Skeletal muscle tissue (tissue), 4 donors: ENCODE data around the gene GPR21. TPM values are rescaled to one million over a fixed set of nuclear protein-coding genes. Genes with fewer than 3 reads are reported as not detected.
A peak's percentile ranks its signal among the peaks of the same experiment; 100 is the strongest.

Experiments used
- H3K27ac ChIP-seq: one replicate; pipeline ENCODE4 v1.7.0; 2013; ENCODE audit warnings: mild to moderate bottlenecking, low read depth, low read length, inconsistent platforms
- H3K27me3 ChIP-seq, 3 donors: one replicate each; pipeline ENCODE4 v1.7.0; 2013; ENCODE audit warnings: low read length in 3 of 3; ENCODE audit not compliant: control insufficient read depth in 3 of 3, insufficient read depth in 3 of 3
- H3K36me3 ChIP-seq, 3 donors: one replicate each; pipeline ENCODE4 v1.7.0; 2013; ENCODE audit warnings: low read length in 3 of 3; ENCODE audit not compliant: control insufficient read depth in 3 of 3, insufficient read depth in 3 of 3
- H3K4me1 ChIP-seq, 3 donors: one replicate each; pipeline ENCODE4 v1.7.0; 2013; ENCODE audit warnings: low read length in 3 of 3, mild to moderate bottlenecking in 3 of 3; ENCODE audit not compliant: control insufficient read depth in 3 of 3, insufficient read depth in 3 of 3
- H3K4me3 ChIP-seq, 3 donors: one replicate each; pipeline ENCODE4 v1.7.0; 2013; ENCODE audit warnings: low read length in 3 of 3
- H3K9ac ChIP-seq, 3 donors: one replicate each; pipeline ENCODE4 v1.7.0; 2013; ENCODE audit warnings: low read length in 3 of 3, mild to moderate bottlenecking in 3 of 3, moderate library complexity in 2 of 3, low read depth in 1 of 3
- H3K9me3 ChIP-seq, 3 donors: one replicate each; pipeline ENCODE4 v1.7.0; 2013; ENCODE audit warnings: low read length in 3 of 3; ENCODE audit not compliant: control insufficient read depth in 3 of 3
- total RNA-seq: library from RNA; depleted of rRNA; stranded (reverse); fragments of >200 nt; gene quantifications from one replicate; pipeline ENCODE4 v1.2.3, GENCODE V29; 2014
- donor health status: Osteomylitis.

Gene GPR21
- total RNA-seq, 1 donor from 2014 or later, result 3.1 TPM

DNA sequence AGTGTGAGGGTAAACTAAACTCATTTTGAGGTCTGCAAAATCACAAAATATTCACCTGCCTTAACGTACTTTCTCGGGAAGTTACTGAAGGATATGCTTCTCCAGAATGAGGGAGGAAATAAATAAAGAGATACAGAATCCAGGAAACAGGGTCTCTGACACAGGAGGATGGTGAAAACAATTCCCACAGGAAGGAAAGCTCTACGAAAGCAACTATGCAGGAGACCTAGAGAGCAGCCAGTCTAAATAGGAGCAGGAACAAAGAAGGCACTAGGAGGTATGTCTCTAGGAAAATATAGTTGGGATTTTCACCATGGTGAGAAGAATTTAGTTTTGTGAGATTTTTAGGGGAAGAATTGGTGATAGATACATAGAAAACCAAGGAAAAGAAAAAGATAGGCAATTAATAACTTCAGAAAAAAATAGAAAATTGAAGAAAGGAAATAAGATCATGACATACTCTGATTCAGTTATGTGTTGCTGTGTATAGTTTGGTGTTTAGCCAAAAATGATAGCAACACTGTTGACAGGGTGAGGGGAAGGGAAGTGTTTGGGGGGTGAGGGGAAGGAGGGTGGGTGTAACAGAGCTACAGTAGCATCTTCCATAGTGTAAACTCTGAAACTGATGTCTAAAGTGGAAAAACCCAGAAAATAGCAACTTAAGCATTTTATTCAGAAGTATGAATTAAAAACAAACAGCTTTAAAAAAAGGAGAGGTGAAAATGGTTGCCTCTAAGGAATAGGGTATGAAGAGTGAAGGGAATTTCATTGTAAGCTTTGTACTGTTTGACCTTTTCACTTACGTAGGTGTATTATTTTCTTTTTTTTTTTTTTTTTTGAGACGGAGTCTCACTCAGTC lies 9.8 kb downstream of the GPR21 start:
- Histone ChIP-seq H3K27ac (no peak overlapping the region), H3K27me3 (no peaks in the 10 kb centered on the region), H3K9ac (no peak overlapping the region), H3K4me1 (peaks cover 7 to 11% (median 10%) of the 10 kb centered on the region in 3 donors), H3K4me3 (no peak overlapping the region), H3K9me3 (no peaks in the 10 kb centered on the region), H3K36me3 (no peaks in the 10 kb centered on the region)

DNA sequence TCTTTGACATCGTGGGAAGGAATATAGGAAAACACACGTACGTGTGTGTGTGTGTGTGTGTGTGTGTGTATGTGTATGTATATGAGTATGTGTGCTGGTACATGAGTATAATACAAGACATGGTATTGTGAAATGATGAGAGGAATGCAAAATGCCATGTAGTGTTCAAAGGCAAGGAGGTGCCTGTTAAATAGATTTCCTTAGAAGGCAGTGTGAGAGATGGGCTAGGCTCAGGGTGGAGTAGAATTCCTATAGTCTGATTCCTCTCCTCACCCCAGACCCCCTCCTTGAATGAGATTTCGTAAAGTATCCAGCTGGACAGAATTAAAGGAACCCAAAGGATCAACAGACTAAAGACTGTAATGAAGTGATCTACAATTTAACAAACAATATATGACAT lies 11.1 kb downstream of the GPR21 start:
- no peak overlapping the region for H3K4me3 ChIP-seq
- no peak overlapping the region for H3K27ac ChIP-seq
- no peaks in the 10 kb centered on the region for H3K36me3 ChIP-seq
- no peak overlapping the region for H3K9ac ChIP-seq
- H3K9me3 ChIP-seq, result no peaks in the 10 kb centered on the region
- peaks cover 10% of the 10 kb centered on the region in 3 donors for H3K4me1 ChIP-seq
- H3K27me3 ChIP-seq, result no peaks in the 10 kb centered on the region

DNA sequence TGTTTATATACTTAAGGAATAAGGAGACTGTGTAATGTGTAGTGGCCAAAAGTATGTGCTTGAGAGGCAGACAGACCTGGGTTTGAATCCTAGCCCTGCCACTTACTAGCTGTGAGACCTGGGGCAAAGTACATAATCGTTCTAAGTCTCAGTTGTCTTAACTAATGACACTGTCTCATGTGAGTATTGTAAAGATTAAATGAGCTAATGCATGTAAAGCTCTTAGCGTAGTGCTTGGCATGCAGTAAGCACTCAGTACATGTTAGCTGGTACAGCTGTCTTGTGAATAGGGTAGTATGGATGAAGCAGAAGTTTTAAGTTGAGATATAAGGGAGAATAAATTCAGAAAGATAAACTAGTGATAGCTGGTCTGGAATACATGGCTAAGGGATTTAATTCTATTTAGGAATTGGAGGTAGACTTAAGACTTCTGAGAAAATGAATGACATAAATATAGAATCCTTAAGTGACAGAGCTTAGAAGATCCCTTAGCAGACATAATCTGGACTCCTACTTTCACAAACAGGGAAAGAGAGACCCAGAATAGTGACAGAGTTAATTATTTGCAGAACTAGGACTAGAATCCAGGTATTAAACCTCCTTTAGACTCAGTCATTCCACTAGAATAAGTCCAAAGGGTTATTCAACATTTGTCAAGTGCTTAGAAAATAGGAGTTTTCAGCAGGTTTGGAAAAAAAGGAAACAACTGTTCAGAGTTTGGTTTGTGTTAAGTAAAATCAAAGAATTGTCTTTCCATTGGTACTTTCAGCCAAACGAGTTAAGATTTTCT lies 13.1 kb downstream of the GPR21 start:
- Histone ChIP-seq H3K9me3 (no peaks in the 10 kb centered on the region), H3K27me3 (no peaks in the 10 kb centered on the region), H3K27ac (no peak overlapping the region), H3K36me3 (no peaks in the 10 kb centered on the region), H3K9ac (no peak overlapping the region), H3K4me3 (no peak overlapping the region), H3K4me1 (peaks cover 8 to 10% (median 9%) of the 10 kb centered on the region in 3 donors)

DNA sequence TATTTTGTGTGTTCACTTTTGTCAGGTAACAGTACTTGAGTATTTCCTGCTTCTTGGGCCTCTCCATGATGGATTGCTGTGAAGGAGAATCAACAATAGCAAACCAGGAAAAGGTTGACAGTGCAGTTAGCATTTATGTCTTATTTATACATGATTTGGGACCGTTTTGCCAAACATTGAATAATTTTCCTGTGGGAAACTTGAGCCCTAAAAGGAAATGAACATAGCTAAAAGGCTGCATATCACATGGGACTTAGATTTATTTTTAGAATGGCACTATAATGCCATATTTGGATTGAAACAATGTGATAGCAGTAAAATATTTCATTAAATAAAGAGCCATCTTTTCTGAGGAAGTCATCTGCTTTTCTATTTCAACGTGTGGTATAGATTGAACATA lies 15.3 kb downstream of the GPR21 start:
- H3K27ac ChIP-seq, result peak overlapping the region; percentile 4
- H3K9ac ChIP-seq, result no peak overlapping the region
- H3K27me3 ChIP-seq, result no peaks in the 10 kb centered on the region
- no peak overlapping the region for H3K4me3 ChIP-seq
- H3K9me3 ChIP-seq, result no peaks in the 10 kb centered on the region
- H3K36me3 ChIP-seq, result no peaks in the 10 kb centered on the region
- peaks cover 8 to 10% (median 9%) of the 10 kb centered on the region in 3 donors for H3K4me1 ChIP-seq

DNA sequence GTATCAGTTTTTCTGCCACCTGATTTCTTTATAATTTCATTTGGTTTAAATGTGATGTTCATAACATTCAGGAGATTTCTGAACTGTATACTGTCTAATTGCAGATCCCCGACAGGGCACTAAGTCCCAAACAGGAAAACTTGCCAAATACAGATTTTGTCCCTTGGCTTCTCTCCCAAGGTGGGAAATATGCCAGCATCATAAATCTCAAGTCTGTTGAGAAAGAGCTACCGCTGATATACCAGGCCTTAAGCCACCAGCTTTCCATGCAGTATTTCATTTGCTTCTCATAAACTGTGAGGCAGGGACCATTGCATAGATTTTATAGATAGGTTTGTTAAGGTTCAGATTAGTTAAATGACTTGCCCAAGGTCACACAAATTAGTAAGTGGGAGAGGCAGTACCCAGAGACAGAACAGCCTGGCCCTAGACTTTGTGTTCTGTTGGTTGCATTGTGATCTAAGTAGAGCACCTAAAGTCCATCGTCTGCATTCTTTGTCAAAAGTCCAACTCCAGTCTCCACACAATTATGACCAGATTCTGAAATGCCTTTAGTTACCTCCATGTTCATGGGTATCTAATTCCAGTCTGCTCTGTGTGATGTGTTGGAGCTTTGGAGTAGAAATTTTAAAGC lies 16.2 kb downstream of the GPR21 start:
- Histone ChIP-seq H3K4me1 (peaks cover 8 to 10% (median 9%) of the 10 kb centered on the region in 3 donors), H3K9me3 (no peaks in the 10 kb centered on the region), H3K36me3 (peaks cover 0 to under 1% (median 0%) of the 10 kb centered on the region in 3 donors), H3K27ac (peak overlapping the region; percentile 4), H3K9ac (no peak overlapping the region), H3K27me3 (no peaks in the 10 kb centered on the region), H3K4me3 (no peak overlapping the region)

DNA sequence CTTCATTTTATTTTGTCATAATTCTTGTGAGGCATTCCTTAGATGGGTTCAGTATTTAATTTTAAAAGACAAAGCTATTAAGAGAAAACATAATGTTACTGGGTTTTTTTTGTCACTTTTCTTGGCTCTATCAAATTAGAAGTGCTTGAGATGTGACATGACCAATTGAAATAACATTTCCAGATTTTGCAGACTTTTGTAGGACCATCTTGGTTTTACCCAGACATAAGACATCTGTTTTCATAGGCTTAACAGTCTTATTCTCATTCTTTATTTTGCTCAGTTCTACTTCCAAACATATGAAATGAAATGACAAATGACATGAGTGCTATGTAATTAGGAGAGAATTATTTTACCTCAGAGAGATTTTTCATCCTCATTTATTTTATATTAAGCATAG lies 19.6 kb downstream of the GPR21 start:
- no peaks in the 10 kb centered on the region for H3K27me3 ChIP-seq
- no peak overlapping the region for H3K9ac ChIP-seq
- H3K4me3 ChIP-seq, result no peak overlapping the region
- H3K36me3 ChIP-seq, result peaks cover 0 to 2% (median 0%) of the 10 kb centered on the region in 3 donors
- no peaks in the 10 kb centered on the region for H3K9me3 ChIP-seq
- peaks cover 8 to 10% (median 9%) of the 10 kb centered on the region in 3 donors for H3K4me1 ChIP-seq
- no peak overlapping the region for H3K27ac ChIP-seq

DNA sequence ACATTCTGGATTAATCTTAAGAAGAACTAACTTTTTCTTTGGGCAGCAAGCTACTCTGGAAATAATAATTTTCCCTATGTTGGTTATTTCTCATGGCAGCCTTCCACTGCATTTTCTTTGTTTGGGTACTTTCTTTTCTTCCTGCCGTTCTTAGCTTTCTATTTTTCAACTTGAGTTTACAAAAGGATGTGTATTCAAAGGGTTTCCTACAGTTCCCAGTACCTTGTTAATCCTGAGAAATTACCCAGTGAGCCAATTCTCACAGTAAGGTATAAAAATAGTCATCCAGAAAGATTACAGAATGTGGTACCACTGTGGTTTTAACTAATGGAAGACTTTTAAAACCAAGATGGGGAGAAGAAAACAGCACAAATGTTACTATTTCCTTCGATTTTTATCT lies 20.2 kb downstream of the GPR21 start:
- peaks cover 6 to 13% (median 9%) of the 10 kb centered on the region in 3 donors for H3K4me1 ChIP-seq
- peaks cover 0 to 2% (median 0%) of the 10 kb centered on the region in 3 donors for H3K36me3 ChIP-seq
- H3K9ac ChIP-seq, result no peak overlapping the region
- H3K27me3 ChIP-seq, result no peaks in the 10 kb centered on the region
- H3K27ac ChIP-seq, result no peak overlapping the region
- H3K4me3 ChIP-seq, result no peak overlapping the region
- H3K9me3 ChIP-seq, result no peaks in the 10 kb centered on the region

DNA sequence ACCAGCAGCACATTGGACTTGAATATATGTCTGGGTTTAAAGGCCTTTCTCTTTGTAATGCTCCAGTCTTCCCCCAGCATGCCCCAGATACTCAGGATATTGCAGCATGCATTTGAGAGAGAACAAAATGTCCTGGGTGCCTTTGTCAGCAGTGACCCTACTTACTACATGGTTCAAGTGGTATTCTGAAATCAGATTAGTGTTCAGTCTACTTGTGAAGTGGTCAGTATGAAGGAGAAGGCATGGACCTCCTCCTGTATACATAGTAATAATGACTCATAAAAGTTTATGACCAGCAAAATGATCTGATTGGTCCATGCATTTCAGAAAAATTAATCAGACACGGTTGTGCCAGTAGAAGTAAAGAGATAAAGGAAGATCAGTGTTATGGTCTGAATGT lies 25.4 kb downstream of the GPR21 start:
- no peaks in the 10 kb centered on the region for H3K27me3 ChIP-seq

DNA sequence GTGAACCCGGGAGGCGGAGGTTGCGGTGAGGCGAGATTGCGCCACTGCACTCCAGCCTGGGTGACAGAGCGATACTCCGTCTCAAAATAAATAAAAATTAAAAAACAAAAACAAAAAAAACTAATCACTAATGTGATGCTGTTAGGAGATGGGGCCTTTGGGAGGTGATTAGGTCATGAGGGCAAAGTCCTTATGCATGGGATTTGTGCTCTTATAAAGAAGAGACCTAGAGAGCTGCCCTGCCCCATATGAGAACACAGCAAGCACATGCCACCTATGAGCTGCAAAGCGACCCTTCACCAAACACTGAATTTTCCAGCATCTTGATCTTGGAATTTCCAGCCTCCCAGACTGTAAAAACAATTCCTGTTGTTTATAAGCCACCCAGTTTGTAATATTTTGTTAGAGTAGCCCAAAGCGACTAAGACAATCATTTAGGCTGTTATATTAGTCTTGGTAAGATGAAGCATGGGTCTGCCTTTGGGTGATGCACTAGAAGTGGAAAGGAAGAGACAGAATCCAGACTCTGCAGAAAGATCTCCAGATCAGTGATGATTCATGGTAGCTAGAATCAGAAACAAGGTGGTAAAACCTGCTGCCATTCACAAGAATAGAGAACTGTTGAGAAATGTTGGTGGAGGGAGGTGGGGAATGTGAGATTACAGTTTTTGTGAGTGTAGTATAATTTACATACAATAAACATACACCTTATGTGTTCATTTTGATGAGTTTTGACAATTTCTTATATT lies 26.2 kb downstream of the GPR21 start:
- H3K27ac ChIP-seq, result no peak overlapping the region
- peaks cover 0 to 2% (median 0%) of the 10 kb centered on the region in 3 donors for H3K36me3 ChIP-seq
- H3K9ac ChIP-seq, result no peak overlapping the region
- no peaks in the 10 kb centered on the region for H3K9me3 ChIP-seq
- no peaks in the 10 kb centered on the region for H3K27me3 ChIP-seq
- H3K4me3 ChIP-seq, result no peak overlapping the region
- peaks cover 0 to 3% (median 2%) of the 10 kb centered on the region in 3 donors for H3K4me1 ChIP-seq

More for the DNA sequence above, 25.4 kb downstream of the GPR21 start:
- no peak overlapping the region for H3K27ac ChIP-seq
- H3K4me1 ChIP-seq, result peaks cover 0 to 3% (median 2%) of the 10 kb centered on the region in 3 donors
- no peaks in the 10 kb centered on the region for H3K9me3 ChIP-seq
- H3K36me3 ChIP-seq, result peaks cover 0 to 2% (median 0%) of the 10 kb centered on the region in 3 donors
- H3K4me3 ChIP-seq, result no peak overlapping the region
- no peak overlapping the region for H3K9ac ChIP-seq
